HG02870 (cell line): Measurements from ENCODE around the gene LETMD1.

ENCODE experiments used
- ATAC-seq: cut with Tn5 transposase; IDR thresholded peaks from one replicate; pipeline ENCODE4 v1.9.1; 2021; ENCODE audit warnings: mild to moderate bottlenecking, moderate library complexity; ENCODE audit not compliant: unreplicated experiment

The LETMD1 gene

DNA sequence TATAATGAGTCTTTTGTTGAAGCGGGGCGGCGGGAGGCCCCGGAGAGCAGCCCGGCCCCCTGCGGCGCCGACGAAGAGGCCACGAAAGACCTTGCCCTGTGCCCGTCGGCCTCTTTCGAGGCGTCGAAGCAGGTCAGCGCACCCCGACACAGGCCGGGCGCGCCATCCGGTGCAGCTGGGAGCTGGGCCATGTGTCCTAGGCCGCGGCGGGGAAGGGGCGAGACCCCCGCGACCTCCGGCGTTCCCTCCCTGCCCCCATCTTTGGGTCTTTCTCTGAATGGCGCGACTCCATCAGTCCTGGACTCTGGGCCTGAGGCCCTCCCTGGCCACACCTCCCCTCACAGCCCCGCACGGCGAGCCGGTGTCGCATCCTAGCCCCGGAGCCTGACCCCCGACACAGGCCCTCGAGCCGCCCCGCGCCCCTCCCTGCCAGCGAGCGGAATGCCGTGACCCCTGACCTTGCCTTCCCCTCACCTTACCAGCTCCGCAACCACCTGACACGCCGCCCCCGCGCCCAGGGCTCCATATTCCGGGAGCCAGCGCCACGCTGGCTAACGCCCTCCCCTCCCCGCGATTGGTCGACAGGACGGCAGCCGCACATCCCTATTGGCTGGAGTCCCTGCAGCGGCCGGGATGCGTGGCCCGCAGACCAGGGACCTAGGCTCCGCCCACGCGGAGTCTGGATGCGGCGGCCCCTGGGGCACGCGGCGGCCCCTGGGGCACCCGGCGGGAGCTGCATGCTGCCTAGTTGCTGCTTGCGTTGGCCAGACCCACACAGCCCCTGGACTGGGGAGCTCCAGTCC lies 22.1 kb upstream of the LETMD1 start, which contains the start of gene SLC11A2:
Gene SLC11A2 (minus strand): TSS at position 549 of the 803 bp plus-strand sequence. CDS start 15,656 bp downstream, outside the sequence.
- ATAC-seq = peak; percentile 92

DNA sequence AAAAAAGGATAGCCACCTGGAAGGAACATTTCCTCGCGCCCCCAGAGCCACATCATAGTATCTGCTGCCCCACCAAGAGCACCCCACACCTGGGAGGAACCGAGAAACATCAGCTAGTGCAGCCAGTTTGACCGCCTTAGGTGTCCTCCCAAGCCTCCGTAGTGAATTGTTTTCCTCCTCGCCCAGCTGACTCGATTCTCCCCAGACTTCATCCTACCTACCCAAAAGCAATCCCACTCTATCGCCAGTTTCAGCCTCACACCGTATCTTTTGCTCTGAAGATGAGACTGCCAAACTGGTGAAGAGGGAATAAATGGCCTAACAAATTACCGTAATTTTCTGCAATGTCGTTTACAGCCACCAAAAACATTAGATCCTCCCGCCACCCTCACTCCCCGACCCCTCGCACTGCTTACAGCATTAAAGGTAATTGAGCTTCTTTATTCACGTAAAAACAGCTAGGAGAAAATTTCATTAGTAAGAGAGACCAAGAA lies 20.7 kb upstream of the LETMD1 start:
- no peak for ATAC-seq

DNA sequence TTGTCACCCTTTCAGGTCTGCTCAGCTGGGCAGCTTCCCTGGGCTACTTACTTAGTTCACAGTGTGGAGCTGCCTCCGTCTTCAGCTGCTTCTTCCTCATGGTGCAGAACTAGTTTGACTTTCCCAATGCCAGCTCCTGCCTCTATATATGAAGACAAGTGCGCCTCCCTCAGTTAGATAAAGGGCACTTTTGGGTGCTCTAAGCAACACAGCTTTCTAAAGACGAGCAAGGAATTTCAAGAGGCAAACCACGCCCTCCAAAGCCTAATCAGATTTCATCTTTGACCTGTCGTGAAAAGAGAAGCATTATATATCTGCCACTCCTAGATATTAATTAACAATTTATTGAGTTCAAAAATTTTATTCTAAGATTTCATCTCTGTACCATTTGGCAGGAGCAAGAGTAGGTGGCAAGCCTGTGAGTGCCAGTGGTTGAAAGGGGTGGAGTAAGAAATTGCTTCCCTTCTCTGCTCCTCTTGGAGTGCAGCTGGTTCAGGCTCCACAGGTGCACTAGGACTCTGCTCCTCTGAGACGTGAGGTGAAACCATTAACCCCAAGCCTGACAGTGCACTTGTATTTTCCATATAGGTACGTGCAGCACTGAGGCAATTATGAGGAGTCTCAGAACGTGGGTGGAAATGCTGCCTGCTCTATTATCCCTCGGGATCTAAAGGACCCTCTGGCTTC lies 19.9 kb upstream of the LETMD1 start:
- ATAC-seq = no peak

DNA sequence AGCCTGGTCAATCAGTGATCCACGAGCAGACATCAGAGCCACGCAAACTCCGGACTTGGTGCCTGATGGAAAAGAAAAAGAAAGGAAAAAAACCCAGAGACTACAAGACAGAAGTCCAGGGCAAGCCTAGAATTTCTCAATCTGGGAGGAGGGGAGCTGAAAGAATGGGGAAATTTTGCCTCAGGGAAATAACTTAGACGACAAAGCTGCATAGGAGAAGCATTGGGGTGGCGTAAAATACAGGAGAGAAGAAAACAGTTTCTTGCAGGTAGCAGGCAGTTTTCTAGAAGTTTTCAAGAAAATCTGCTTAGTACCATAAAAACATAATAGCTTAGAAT lies 19.3 kb upstream of the LETMD1 start:
- no peak for ATAC-seq

DNA sequence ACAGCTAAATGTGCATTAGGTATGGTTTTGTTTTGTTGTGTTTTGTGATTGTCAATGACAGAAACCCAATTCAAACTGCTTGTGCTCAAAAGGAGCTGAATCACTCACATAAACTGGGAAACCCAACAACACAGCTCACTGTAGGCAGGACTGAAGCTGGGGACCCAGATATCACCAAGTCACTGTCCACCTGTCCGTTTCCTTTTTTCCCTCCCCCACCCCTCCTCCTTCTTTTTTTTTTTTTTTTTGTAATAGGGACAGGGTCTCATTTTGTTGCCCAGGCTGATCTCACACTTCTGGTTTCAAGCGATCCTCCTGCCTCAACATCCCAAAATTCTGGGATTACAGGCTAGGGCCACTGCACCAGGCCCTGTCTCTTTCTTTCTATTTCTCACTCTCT lies 15.1 kb upstream of the LETMD1 start:
- no peak for ATAC-seq

GRCh38 chr12:51033457-51034089 lies 14.6 kb upstream of the LETMD1 start:
- no peak for ATAC-seq

DNA sequence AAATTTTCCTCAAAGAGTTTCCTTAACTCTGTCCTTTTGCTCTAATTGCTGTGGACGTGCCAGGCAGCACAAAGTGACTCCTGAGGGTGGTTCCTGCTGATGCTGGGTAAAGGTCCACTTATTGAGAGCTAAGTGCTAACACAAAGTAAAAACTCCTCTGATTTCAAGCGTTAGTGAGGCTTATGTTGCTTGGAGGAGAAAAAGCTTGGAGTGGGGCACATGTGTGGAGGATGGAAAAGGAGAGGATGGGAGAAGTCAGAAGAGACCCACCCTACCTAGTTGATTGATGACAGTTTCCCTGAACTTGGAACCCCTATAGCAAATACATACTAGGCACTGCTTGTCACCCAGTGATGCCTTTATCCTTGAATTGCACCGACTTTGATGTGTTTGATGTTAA lies 11.8 kb upstream of the LETMD1 start:
- ATAC-seq = no peak

GRCh38 chr12:51048661-51049251 lies 629 bp downstream of the LETMD1 start:
- no peak for ATAC-seq

- no peak for ATAC-seq
Measured at GRCh38 chr12:51049525-51049924, 1.4 kb downstream of the LETMD1 start.

DNA sequence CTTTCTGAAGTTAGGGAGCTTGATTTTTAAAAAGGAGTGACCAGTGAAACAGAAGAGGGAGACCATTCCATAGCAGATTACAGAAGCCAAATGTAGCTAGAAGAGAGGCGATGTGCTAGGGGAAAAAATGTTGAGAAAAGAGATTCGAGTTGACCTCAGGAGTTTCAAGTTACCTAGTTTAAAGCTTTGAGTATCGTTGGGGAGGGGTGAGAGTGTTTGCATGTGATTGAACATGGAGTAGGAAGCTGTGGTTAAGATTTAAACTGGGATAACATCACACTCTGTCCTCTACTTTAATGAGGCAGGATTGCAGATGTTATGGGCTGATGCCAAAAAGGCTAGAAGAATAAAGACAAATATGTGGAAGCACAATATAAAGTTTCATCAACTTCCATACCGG lies 3.7 kb downstream of the LETMD1 start:
- ATAC-seq = no peak

- no peak for ATAC-seq
Measured at GRCh38 chr12:51055060-51055459, 6.9 kb downstream of the LETMD1 start.

GRCh38 chr12:51056242-51056641 lies 8.1 kb downstream of the LETMD1 start:
- ATAC-seq = no peak

DNA sequence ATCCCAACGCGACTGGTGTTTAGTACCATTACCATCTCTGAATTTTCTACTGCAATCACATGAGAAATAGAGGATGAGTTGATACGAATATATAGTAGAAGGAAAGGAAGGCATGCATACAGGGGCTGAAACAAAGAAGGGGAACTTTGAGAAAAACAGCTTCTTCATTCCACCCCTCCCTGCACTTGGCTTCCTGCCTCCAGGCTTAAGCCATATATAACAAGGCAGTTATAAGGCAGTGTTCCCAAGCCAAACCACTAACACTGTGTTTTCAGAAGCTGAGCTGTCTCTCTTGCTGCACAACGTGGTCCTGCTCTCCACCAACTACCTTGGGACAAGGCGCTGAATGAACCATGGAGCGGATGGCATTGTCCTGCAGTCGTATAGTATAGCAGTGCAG lies 11.0 kb downstream of the LETMD1 start:
- ATAC-seq = no peak

GRCh38 chr12:51062631-51063397 lies 14.7 kb downstream of the LETMD1 start:
- ATAC-seq = no peak

GRCh38 chr12:51065530-51065929 lies 17.4 kb downstream of the LETMD1 start:
- ATAC-seq = no peak

GRCh38 chr12:51067229-51067628 lies 19.1 kb downstream of the LETMD1 start:
- no peak for ATAC-seq

- ATAC-seq = no peak
Measured at GRCh38 chr12:51067771-51068170, 19.6 kb downstream of the LETMD1 start.

DNA sequence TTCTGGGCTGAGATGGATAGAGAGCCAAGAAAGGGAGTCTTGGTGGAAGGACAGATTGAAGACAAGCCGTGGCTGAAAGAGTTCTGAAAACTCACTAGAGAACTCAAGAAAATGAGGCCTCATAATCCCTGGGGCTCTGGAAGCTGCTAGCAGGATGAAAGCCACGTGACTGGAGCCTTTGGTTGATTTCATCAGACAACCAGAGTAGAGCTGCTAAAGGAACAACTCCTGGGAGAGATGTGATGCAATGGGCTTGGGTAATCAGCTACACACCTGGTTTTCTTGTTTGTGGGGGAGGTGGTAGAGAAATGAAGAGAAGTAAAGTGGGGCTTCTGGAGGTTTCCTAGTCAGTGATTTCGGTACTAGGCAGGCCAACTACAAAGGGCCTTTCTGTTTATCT lies 21.9 kb downstream of the LETMD1 start:
- ATAC-seq = no peak

GRCh38 chr12:51071663-51072062 lies 23.5 kb downstream of the LETMD1 start:
- ATAC-seq = no peak

DNA sequence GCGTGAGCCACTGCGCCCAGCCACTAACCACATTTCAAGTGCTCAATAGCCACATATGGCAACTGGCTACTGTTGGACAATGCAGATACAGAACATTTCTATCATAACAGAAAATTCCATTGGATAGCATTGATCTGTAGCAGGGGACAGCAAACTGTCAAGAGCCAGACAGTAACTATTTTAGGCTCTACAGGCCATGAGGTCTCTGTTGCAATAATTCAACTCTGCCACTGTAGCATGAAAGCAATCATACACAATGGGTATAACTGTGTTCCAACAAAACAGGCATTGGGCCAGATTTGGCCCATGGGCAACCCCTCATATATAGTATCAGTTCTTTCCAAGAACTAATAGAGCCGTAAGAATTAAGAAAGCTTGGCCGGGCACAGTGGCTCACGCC lies 27.3 kb downstream of the LETMD1 start:
- no peak for ATAC-seq
